ENCODE results near the gene MBP. TPM values are rescaled to one million over a fixed set of nuclear protein-coding genes. Genes with fewer than 3 reads are reported as not detected.

MBP gene
- total and polyA plus RNA-seq, 2 experiments from 2014 or later: 18.4 to 22.9 TPM

GRCh38 chr18:76972846-76973519 lies 159.6 kb downstream of the MBP start:
- Histone ChIP-seq H3F3A (replicated peaks; ENCODE audit: low read depth) (no peaks in the 10 kb centered on the region), H3K79me2 (replicated peaks; ENCODE audit: insufficient read depth) (no peaks in the 10 kb centered on the region), H3K27ac (ENCODE audit: low read depth) (peak overlapping the region; percentile 14; the same call in 1 of the 2 replicates), H3K27me3 (ENCODE audit: insufficient read depth) (no peaks in the 10 kb centered on the region), H3K4me2 (no peak overlapping the region), H3K9me2 (ENCODE audit: insufficient read depth) (no peaks in the 10 kb centered on the region), H3K4me3 (no peak overlapping the region), H2AFZ (no peak overlapping the region), H4K20me1 (replicated peaks; ENCODE audit: insufficient read depth) (no peaks in the 10 kb centered on the region), H3K36me3 (ENCODE audit: insufficient read depth) (no peaks in the 10 kb centered on the region), H3K4me1 (ENCODE audit: insufficient read depth) (peaks cover 31% of the 10 kb centered on the region)
- H3K27me3 Mint-ChIP-seq (ENCODE audit: insufficient read depth, low read depth, poor library complexity): peaks cover 13% of the 10 kb centered on the region
- H3K27ac Mint-ChIP-seq: no peak overlapping the region
- DNase-seq (ENCODE audit: low spot score) (no peak), ATAC-seq (no peak)
- TF ChIP-seq NANOG (IDR thresholded peaks at IDR 0.05; ENCODE audit: borderline replicate concordance): no peak
- TF ChIP-seq ZNF462 (CRISPR knock-in tag; IDR thresholded peaks at IDR 0.05): no peak
- TF ChIP-seq CREB1 (CRISPR knock-in tag; IDR thresholded peaks at IDR 0.05; ENCODE audit: low read depth): no peak
- no peak for TF ChIP-seq ETS1 (IDR thresholded peaks at IDR 0.05)
- TF ChIP-seq STAT1 (IDR thresholded peaks at IDR 0.05; ENCODE audit: unreplicated experiment): no peak
- no peak for TF ChIP-seq REST (IDR thresholded peaks at IDR 0.05; ENCODE audit: unreplicated experiment)
- TF ChIP-seq EZH2phosphoT487 (IDR thresholded peaks at IDR 0.05; ENCODE audit: unreplicated experiment): no peak
- no peak for TF ChIP-seq EZH2 (IDR thresholded peaks at IDR 0.05; ENCODE audit: low read depth, unreplicated experiment)
- no peak for TF ChIP-seq ZNF114 (CRISPR knock-in tag; IDR thresholded peaks at IDR 0.05)
- peaks cover 31% of the 10 kb centered on the region for H3K4me1 Mint-ChIP-seq
- H3K36me3 Mint-ChIP-seq (ENCODE audit: low read depth): peaks cover 4% of the 10 kb centered on the region; the same call in 1 of the 3 replicates
- no peak overlapping the region for H3K4me3 Mint-ChIP-seq
- H3K9me3 Mint-ChIP-seq: no peaks in the 10 kb centered on the region

All from GM23338 (cell line).